GM21423 (cell line): ENCODE data around the gene ADAMTSL1.
"Not testable (repeated sequence)": the region's sequence is repeated elsewhere in the genome, so short reads cannot be mapped to it uniquely, and the experiment has no call there.

Experiments used
- ATAC-seq: cut with Tn5 transposase; IDR thresholded peaks from one replicate; pipeline ENCODE4 v1.9.1; 2021; ENCODE audit warnings: mild to moderate bottlenecking, moderate library complexity; ENCODE audit not compliant: unreplicated experiment

ADAMTSL1 gene

GRCh38 chr9:18837402-18837801 lies 363.4 kb downstream of the ADAMTSL1 start:
- ATAC-seq, result no peak

DNA sequence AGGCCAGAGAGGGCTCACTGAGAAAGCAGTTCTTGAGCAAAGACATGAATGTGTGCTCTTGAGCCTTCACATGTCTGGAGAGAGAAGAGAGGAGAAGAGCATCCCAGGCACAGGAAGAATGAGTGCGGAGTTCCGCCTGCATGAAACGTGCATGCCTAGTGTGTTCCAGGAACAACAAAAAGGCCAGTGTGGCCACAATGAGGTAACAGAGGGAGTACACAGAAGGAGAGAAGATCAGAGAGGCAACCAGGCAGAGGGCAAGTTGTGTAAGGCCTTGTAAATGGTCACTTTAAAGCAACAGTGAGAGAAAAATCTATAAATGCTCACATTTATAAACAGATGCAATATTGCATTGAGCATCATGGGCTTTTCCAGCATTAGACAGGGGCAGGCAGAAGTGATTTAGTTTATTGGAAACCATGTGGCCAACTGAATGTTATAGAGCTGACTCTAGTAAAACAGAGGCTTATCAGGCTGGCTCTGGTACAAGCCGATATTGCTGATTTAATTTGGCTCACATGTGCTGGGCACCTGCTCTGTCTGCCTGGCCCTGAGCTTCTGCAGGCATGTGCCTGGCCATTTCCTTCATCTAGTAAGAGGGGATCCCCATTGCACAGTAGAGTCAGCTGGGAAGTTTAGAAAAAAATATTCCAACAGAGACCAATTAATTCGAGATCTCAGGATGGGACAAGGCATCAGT lies 373.8 kb downstream of the ADAMTSL1 start:
- no peak for ATAC-seq

GRCh38 chr9:18848657-18849056 lies 374.7 kb downstream of the ADAMTSL1 start:
- ATAC-seq, result no peak

GRCh38 chr9:18849270-18849669 lies 375.3 kb downstream of the ADAMTSL1 start:
- ATAC-seq, result no peak

- no peak for ATAC-seq
Observed at GRCh38 chr9:18849890-18850677, 376.1 kb downstream of the ADAMTSL1 start.

DNA sequence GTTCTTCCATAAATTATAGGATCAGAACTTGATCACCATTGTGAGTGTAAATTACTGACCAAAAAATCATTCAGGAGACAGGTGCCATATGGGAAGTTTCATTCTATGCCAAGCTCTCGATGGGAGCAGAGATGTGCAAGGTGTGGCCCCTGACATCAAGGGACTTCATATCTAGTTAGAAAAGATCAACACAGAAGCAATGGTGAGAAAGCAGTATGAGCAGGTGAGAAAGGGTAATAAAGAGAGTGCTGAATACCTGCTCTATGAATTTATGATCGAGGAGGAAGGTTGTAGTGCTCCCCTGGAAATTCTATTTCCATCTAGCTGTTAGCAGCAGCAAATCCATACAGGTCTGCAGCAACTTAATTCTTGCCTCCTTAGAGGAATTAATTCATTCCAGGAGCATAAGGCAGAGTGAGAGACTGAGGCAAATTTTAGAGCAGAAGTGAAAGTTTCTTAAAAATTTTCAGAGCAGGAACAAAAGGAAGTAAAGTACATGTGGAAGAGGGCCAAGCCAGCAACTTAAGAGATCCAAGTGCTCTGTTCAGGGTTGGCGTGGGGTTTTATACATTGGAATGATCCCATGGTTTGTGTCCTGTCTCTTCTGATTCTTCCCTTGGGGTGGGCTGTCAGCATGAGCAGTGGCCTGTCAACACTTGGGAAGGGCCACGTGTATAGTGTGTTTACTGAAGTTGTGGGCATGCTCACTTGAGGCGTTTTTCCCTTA lies 377.3 kb downstream of the ADAMTSL1 start:
- ATAC-seq, result no peak

DNA sequence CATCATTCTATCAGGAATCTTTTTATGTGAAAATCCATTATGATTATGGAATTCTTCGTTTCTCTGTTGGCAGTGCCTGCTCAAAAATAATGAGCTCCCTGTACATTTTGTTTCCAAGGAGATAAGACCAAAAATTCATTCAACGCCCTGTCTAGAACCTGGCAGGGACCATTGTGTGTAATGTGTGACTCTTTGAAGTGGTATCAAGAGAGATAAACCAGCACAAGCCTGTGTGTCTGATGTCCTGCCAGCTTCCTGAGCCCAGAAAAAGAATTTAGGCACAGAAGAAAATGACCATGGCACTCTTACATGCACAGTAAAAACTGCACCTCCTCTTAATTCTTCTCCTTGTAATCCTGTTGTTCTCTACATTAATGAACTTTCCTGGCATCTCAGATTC lies 381.7 kb downstream of the ADAMTSL1 start:
- ATAC-seq, result no peak

GRCh38 chr9:18857334-18857733 lies 383.4 kb downstream of the ADAMTSL1 start:
- no peak for ATAC-seq

- ATAC-seq, result no peak
Observed at GRCh38 chr9:18857769-18858168, 383.8 kb downstream of the ADAMTSL1 start.

GRCh38 chr9:18861609-18862544 lies 387.9 kb downstream of the ADAMTSL1 start:
- no peak for ATAC-seq

DNA sequence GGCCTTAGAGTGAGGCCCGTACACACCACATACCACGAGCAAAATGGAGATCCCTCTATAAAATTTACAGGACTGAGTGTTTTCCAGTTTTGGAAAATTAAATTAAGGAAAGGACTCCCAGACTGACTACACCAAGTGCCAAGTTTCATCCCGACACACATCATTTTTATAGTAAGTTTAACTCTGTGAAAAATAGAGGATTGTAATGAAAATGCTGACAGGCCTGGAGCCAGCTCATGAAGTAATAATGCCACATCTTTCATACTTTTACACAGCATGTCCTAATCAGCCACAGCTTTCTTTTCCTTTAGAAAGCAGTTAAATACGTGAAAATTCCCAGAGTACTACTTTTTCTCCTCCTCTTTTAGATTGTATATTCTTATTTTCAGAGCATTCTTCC lies 389.8 kb downstream of the ADAMTSL1 start:
- no peak for ATAC-seq

DNA sequence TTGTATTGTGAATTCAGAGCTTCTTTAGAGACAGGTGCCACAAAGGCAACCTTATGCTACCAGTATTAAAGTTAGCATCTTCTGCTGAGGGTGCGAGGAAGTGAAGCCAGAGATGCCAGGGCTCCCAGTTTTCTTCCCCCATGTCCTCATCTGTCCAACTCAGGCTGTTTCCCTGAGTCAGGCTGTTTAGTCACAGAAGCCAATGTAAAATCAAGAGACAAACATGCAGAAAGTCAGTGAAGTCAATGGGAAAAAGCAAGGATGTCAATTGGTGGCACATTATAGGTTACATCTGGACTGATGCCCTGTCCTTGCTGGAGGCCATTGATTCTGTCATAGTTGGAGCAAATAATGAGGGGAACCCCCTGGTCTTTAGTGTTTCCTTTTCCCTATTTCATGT lies 390.6 kb downstream of the ADAMTSL1 start:
- ATAC-seq, result no peak

DNA sequence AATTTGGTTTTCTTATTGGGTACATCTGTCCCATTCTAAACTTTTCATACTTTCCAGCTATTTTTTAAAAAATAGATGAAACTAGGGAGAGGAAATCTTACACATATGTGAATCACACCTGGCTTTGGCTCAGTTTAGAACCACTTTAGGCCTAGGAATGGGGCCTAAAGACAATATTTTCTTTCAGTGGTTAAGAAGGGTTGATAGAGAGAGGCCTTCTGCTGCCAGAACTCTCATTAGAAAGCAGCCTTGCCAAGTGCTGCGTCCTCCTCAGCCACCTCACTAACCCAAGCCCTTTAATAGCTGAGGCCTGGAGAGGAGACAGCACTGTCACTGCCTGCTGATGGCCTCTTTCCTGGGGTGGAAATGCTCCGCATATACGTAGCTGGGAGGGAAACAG lies 391.6 kb downstream of the ADAMTSL1 start:
- ATAC-seq, result no peak

DNA sequence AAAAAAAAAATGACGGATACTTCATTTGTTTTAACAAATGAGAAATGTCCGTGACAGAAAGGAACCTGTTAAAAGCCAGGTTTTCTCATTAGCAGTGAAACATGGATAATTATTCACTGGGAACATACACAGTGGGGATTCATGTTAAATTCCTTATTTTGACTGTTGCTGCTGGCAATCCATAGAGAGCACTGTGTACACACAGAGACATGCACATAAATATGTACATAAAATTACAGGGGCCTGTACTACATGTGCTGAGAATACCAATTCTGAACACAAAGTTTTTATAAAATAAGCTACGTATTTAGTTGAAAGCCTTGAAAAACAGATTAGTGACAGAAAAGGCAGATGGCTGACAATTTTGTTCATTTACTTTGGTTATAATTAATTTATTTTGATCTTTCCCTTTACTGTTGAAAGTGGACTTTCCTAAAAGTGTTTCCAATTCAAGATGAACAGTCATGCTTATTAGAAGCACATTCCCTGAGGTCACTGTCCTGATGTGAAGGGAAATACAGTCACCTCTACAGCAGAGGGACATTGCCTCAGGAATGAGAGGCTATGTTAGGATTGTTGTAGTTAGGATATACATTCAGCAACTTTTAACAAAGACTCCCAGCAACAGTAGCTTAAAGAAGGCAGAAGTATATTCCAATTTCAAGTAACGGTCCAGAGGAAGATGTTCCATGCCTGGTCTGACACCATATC lies 392.3 kb downstream of the ADAMTSL1 start:
- no peak for ATAC-seq

DNA sequence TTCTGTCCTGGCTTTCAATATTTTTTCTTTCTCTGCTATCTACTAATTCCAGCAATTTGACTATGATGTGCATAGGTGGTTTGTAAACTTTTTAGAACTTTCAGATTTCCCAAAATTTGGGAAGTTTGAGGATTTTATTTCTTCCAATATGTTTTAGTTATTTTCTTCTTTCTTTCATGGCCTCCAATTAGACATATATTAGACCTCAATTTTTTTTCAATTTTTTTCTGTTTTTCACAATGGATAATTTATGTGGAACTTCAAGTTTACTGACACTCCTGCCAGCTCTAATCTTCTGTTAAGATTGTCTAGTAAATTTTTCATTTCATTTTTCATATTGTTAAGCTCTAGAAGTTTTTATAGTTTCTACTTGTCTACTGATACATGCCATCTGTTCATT lies 395.8 kb downstream of the ADAMTSL1 start:
- ATAC-seq, result no peak

DNA sequence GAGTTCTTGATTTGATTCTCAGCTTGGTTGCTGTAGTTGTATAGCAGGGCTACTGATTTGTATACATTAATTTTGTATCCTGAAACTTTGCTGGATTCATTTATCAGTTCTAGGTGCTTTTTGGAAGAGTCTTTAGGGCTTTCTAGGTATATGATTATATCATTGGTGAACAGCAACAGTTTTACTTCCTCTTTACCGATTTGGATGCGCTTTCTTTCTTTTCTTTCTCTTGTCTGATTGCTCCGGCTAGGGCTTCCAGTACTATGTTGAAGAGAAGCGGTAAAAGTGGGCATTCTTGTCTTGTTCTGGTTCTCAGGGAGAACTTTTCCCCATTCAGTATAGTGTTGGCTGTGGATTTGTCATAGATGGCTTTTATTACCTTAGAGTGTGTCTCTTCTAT lies 400.1 kb downstream of the ADAMTSL1 start:
- no peak for ATAC-seq

GRCh38 chr9:18874990-18875389 lies 401.0 kb downstream of the ADAMTSL1 start:
- ATAC-seq, result not testable (repeated sequence)

DNA sequence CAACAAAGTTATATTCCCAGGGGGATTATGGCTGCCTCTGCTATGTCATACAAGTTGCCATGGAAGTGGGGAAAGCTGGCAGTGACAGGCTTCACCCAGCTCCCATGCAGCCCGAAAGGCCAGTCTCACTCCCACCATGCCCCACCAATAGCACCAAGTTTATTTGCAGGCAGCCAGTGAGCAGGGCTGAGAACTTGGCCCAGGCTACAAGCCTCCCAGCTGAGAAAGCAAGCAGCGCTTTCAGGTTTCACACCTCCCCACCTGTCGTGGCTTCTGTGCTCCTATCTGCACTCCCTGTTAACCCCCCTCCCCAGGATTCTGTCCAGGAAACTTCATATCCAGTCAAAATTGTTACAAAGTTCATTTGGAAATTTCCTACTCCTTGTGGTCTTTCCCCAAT lies 404.0 kb downstream of the ADAMTSL1 start:
- ATAC-seq, result no peak

GRCh38 chr9:18881758-18882157 lies 407.8 kb downstream of the ADAMTSL1 start:
- no peak for ATAC-seq

GRCh38 chr9:18887546-18887945 lies 413.6 kb downstream of the ADAMTSL1 start:
- no peak for ATAC-seq
